Vagina (tissue), 2 donors: ENCODE results near the gene EMILIN3. TPM values are rescaled to one million over a fixed set of nuclear protein-coding genes. Genes with fewer than 3 reads are reported as not detected.

Experiments
- DNase-seq, 2 donors: peaks; one replicate each; pipeline ENCODE4 v3.0.0-alpha.2; 2017; ENCODE audit errors: extremely low spot score in 2 of 2
- H3K27ac ChIP-seq: fragments of 200-600 bp; sonication (generic); one replicate; pipeline ENCODE4 v1.5.1; 2019
- H3K27me3 ChIP-seq: fragments of 200-600 bp; sonication (generic); one replicate; pipeline ENCODE4 v1.5.1; 2019
- H3K36me3 ChIP-seq, 2 donors: fragments of 200-600 bp; sonication (generic); one replicate each; pipeline ENCODE4 v1.5.1; 2017 to 2019
- H3K4me1 ChIP-seq: fragments of 200-600 bp; sonication (generic); one replicate; pipeline ENCODE4 v1.5.1; 2019
- H3K4me3 ChIP-seq, 2 donors: fragments of 200-600 bp; sonication (generic); 1 replicate in 1 of 2; 2 replicates in 1 of 2; pipeline ENCODE4 v1.5.1; 2016 to 2019
- H3K9me3 ChIP-seq: fragments of 200-600 bp; sonication (generic); one replicate; pipeline ENCODE4 v1.5.1; 2019
- POLR2A ChIP-seq, 2 donors: fragments of 450-650 bp; IDR thresholded peaks; one replicate each; pipeline ENCODE4 v1.6.1; 2017; ENCODE audit warnings: antibody characterized with exemption in 2 of 2, mild to moderate bottlenecking in 2 of 2, moderate library complexity in 2 of 2
- POLR2AphosphoS5 ChIP-seq, 2 donors: sonication (generic); formaldehyde crosslinking; IDR thresholded peaks; one replicate each; pipeline ENCODE4 v1.9.0; 2017; ENCODE audit warnings: antibody characterized with exemption in 2 of 2, mild to moderate bottlenecking in 2 of 2, low read depth in 1 of 2; ENCODE audit not compliant: insufficient read depth in 1 of 2
- intact Hi-C: fragments of 100-400 bp; cut with DNase I; formaldehyde crosslinking; loops from one replicate; pipeline ENCODE4 v1.15.1; 2023
- total RNA-seq: library from RNA; depleted of rRNA; stranded (reverse); fragments of >200 nt; gene quantifications from one replicate; pipeline ENCODE4 v1.2.3, GENCODE V29; 2016
- TF ChIP-seq, protein P1 (sequence below), 3 experiments: fragments of 450-650 bp in 2 of 3; fragments of 200-600 bp in 1 of 3; sonication (generic) in 1 of 3; IDR thresholded peaks; one replicate each; pipeline ENCODE4 v1.5.1; 2017 to 2019; ENCODE audit warnings: antibody characterized with exemption in 3 of 3, mild to moderate bottlenecking in 2 of 3, moderate library complexity in 2 of 3

Gene EMILIN3
- total RNA-seq, 1 donor from 2014 or later = 5.6 TPM

DNA sequence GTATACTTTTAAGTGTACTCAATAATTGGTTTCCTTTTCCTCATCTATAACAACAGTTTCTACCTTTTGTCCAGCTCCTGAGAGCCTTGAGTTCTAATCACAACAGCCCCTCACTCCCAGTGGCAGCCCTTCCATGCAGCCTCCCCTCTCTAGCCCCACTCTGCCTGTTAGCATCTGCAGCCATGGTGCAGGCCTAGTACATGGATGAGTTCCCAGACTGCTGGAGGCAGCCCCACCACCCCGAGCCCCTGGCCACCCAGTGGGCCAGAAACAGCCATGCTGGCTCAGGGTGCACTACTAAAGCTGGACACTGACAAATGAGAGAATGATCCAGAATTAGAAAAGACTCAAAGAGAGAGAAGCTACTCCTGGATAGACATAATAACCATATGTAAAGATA, 35.7 kb downstream of the EMILIN3 start:
- Histone ChIP-seq H3K9me3 (no peaks in the 10 kb centered on the region), H3K27ac (no peak overlapping the region), H3K4me1 (peaks cover 15% of the 10 kb centered on the region), H3K27me3 (no peaks in the 10 kb centered on the region), H3K4me3 (no peak overlapping the region), H3K36me3 (no peaks in the 10 kb centered on the region)
- DNase-seq = no peak
- intact Hi-C loops = loop anchor here (10.0 kb wide), 1 partner anchor 346 kb away; no protein-coding TSS in a partner anchor
- TF ChIP-seq, protein P1, sequence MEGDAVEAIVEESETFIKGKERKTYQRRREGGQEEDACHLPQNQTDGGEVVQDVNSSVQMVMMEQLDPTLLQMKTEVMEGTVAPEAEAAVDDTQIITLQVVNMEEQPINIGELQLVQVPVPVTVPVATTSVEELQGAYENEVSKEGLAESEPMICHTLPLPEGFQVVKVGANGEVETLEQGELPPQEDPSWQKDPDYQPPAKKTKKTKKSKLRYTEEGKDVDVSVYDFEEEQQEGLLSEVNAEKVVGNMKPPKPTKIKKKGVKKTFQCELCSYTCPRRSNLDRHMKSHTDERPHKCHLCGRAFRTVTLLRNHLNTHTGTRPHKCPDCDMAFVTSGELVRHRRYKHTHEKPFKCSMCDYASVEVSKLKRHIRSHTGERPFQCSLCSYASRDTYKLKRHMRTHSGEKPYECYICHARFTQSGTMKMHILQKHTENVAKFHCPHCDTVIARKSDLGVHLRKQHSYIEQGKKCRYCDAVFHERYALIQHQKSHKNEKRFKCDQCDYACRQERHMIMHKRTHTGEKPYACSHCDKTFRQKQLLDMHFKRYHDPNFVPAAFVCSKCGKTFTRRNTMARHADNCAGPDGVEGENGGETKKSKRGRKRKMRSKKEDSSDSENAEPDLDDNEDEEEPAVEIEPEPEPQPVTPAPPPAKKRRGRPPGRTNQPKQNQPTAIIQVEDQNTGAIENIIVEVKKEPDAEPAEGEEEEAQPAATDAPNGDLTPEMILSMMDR (IDR thresholded peaks at IDR 0.05) = no peak
- TF ChIP-seq POLR2A (IDR thresholded peaks at IDR 0.05) (no peak), POLR2AphosphoS5 (IDR thresholded peaks at IDR 0.05; ENCODE audit: insufficient read depth in 1 of 2, low read depth in 1 of 2) (no peak)

DNA sequence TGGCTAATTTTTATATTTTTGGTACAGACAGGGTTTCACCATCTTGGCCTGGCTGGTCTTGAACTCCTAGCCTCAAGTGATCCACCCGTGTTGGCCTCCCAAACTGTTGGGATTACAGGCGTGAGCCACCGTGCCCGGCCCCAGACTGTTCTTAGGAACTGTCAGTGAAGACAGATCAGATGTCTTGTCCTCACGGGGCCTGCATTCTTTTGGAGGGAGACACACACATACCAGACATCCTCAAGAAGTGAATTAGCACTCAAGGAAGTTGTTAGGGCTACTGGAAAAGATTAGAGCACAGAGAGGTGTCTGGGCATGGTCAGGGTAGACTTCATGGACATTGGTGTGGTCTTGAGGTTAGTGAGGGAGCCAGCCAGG, 36.3 kb downstream of the EMILIN3 start:
- no peak for TF ChIP-seq POLR2A (IDR thresholded peaks at IDR 0.05)
- no peak for TF ChIP-seq POLR2AphosphoS5 (IDR thresholded peaks at IDR 0.05; ENCODE audit: insufficient read depth in 1 of 2, low read depth in 1 of 2)
- TF ChIP-seq, protein P1 (IDR thresholded peaks at IDR 0.05) = no peak
- H3K9me3 ChIP-seq = no peaks in the 10 kb centered on the region
- H3K27ac ChIP-seq = peak overlapping the region; percentile 77
- H3K4me3 ChIP-seq = no peak overlapping the region
- H3K4me1 ChIP-seq = peaks cover 15% of the 10 kb centered on the region
- no peak for DNase-seq
- H3K27me3 ChIP-seq = no peaks in the 10 kb centered on the region
- no peaks in the 10 kb centered on the region for H3K36me3 ChIP-seq
- intact Hi-C loops = loop anchor here (10.0 kb wide), 1 partner anchor 346 kb away; no protein-coding TSS in a partner anchor

DNA sequence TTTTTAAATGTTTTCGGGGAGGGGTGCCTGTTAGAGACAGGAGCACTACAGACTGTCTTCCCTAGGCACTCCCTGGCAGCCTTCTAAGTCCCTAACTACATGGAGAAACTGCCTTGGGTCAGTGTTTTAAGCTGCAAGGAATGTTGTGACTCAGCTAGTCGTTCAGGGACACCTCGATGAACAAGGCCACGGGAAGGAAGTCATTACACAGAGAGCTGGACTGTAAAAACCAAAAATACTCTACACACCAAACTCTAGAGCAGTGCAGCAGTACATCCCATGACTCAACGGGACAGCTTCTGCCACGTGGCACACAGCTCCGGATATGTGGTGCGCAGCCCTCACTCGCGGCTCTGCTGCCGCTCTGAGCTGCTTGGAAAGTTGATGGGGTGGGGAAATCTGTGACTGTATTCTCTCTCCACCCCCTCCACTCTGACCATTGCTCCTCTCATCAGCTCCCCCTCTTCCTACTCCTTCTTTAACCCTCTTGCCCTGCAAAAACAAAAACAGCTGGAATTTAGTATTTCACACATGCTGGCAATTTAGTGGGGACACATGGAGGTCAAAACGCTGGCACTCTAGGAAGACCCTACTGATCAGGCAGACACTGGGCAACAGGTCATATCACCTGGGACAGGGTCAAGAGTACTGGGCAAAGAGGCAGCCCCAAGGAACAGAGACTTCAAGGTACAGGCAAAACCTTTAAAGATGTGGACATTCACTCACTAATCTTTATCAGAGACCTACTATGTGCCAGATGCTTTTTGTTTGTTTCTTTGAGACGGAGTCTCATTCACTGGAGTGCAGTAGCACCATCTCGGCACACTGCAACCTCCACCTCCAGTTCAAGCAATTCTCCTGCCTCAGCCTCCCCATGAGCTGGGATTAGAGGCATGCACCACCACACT, 36.9 kb downstream of the EMILIN3 start:
- peak in 1 of 2 donors; percentile 97 for DNase-seq
- Histone ChIP-seq H3K36me3 (no peaks in the 10 kb centered on the region), H3K4me1 (peaks cover 15% of the 10 kb centered on the region), H3K27me3 (no peaks in the 10 kb centered on the region), H3K27ac (peak overlapping the region; percentile 77), H3K4me3 (no peak overlapping the region), H3K9me3 (no peaks in the 10 kb centered on the region)
- TF ChIP-seq, protein P1 (IDR thresholded peaks at IDR 0.05) = no peak
- TF ChIP-seq POLR2AphosphoS5 (IDR thresholded peaks at IDR 0.05; ENCODE audit: insufficient read depth in 1 of 2, low read depth in 1 of 2) = peak; percentile 91 to 98
- TF ChIP-seq POLR2A (IDR thresholded peaks at IDR 0.05) = peak in 1 of 2 donors; percentile 3
- intact Hi-C loops = loop anchor here (10.0 kb wide), 1 partner anchor 345 kb away; no protein-coding TSS in a partner anchor

DNA sequence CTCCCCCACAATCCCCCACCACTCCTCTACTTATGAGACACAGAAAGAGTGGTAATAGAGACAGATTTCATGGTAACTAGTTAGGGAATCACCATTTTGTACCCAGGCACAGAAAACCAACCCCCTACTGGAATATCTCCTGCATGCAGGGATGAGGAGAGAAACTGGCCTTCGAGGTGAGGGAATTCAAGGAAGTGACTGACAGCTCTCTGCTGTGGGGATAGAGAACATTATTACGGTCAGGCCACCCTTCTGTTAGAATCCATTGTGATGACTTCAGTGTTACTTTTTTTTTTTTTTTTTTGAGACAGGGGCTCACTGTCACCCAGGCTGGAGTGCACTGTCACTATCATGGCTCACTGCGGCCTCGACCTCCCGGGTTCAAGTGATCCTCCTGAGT, 39.4 kb downstream of the EMILIN3 start:
- H3K36me3 ChIP-seq = no peaks in the 10 kb centered on the region
- peaks cover 15% of the 10 kb centered on the region for H3K4me1 ChIP-seq
- no peaks in the 10 kb centered on the region for H3K9me3 ChIP-seq
- no peak overlapping the region for H3K27ac ChIP-seq
- no peaks in the 10 kb centered on the region for H3K27me3 ChIP-seq
- TF ChIP-seq POLR2AphosphoS5 (IDR thresholded peaks at IDR 0.05; ENCODE audit: insufficient read depth in 1 of 2, low read depth in 1 of 2) (no peak), POLR2A (IDR thresholded peaks at IDR 0.05) (no peak)
- TF ChIP-seq, protein P1 (IDR thresholded peaks at IDR 0.05) = no peak
- no peak for DNase-seq
- intact Hi-C loops = no loop called here
- no peak overlapping the region for H3K4me3 ChIP-seq

DNA sequence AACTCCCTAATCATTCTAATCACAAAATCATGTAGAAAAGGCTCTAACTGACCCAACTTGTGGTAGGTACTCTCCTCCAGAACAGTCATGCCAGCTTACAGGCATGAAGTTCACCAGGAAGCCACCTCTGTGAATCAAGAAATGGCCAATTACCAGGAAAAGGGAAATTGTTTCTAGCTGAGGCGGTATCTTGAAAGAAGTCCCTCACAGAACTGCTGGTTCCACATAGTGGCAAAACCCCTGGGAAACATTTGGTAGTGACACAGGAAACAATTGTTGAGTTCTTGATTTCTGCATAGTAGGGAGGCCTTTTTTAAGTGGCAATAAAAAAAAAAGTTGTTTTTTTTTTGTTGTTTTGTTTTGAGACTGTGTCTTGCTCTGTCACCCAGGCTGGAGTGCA, 45.6 kb downstream of the EMILIN3 start:
- TF ChIP-seq POLR2A (IDR thresholded peaks at IDR 0.05) (no peak), POLR2AphosphoS5 (IDR thresholded peaks at IDR 0.05; ENCODE audit: insufficient read depth in 1 of 2, low read depth in 1 of 2) (no peak)
- TF ChIP-seq, protein P1 (IDR thresholded peaks at IDR 0.05) = no peak
- DNase-seq = no peak
- Histone ChIP-seq H3K27ac (no peak overlapping the region), H3K4me3 (no peak overlapping the region), H3K4me1 (peaks cover 20% of the 10 kb centered on the region), H3K9me3 (no peaks in the 10 kb centered on the region), H3K36me3 (no peaks in the 10 kb centered on the region), H3K27me3 (no peaks in the 10 kb centered on the region)
- intact Hi-C loops = no loop called here
